ENCODE data around the gene DAW1.

Gene DAW1

GRCh38 chr2:227908266-227909054 lies 37.0 kb downstream of the DAW1 start:
- Histone ChIP-seq H3K27ac (no peak overlapping the region), H3K4me3 (ENCODE audit: low read depth in 1 of 2, low read length in 1 of 2) (no peak overlapping the region), H3K27me3 (no peaks in the 10 kb centered on the region), H3K36me3 (no peaks in the 10 kb centered on the region), H3K4me1 (ENCODE audit: control insufficient read depth in 1 of 2, insufficient read depth in 1 of 2, low read depth in 1 of 2, low read length in 1 of 2) (no peaks in the 10 kb centered on the region), H3K9me3 (no peaks in the 10 kb centered on the region)
- TF ChIP-seq CTCF (IDR thresholded peaks at IDR 0.05) = no peak

GRCh38 chr2:227914362-227914761 lies 42.9 kb downstream of the DAW1 start:
- Histone ChIP-seq H3K4me3 (ENCODE audit: low read depth in 1 of 2, low read length in 1 of 2) (no peak overlapping the region), H3K27me3 (no peaks in the 10 kb centered on the region), H3K36me3 (no peaks in the 10 kb centered on the region), H3K9me3 (no peaks in the 10 kb centered on the region), H3K27ac (no peak overlapping the region), H3K4me1 (ENCODE audit: control insufficient read depth in 1 of 2, insufficient read depth in 1 of 2, low read depth in 1 of 2, low read length in 1 of 2) (no peaks in the 10 kb centered on the region)
- no peak for TF ChIP-seq CTCF (IDR thresholded peaks at IDR 0.05)

GRCh38 chr2:227921648-227922047 lies 50.2 kb downstream of the DAW1 start:
- no peak for TF ChIP-seq CTCF (IDR thresholded peaks at IDR 0.05)
- Histone ChIP-seq H3K27ac (no peak overlapping the region), H3K9me3 (no peaks in the 10 kb centered on the region), H3K4me1 (ENCODE audit: control insufficient read depth in 1 of 2, insufficient read depth in 1 of 2, low read depth in 1 of 2, low read length in 1 of 2) (no peaks in the 10 kb centered on the region), H3K4me3 (ENCODE audit: low read depth in 1 of 2, low read length in 1 of 2) (no peak overlapping the region), H3K36me3 (no peaks in the 10 kb centered on the region), H3K27me3 (no peaks in the 10 kb centered on the region)

- no peak for TF ChIP-seq CTCF (IDR thresholded peaks at IDR 0.05)
- no peaks in the 10 kb centered on the region for H3K36me3 ChIP-seq
Measured at GRCh38 chr2:227932001-227932400, 60.6 kb downstream of the DAW1 start.

GRCh38 chr2:227932403-227932802 lies 61.0 kb downstream of the DAW1 start:
- Histone ChIP-seq H3K27me3 (no peaks in the 10 kb centered on the region), H3K36me3 (no peaks in the 10 kb centered on the region), H3K27ac (no peak overlapping the region), H3K4me1 (ENCODE audit: control insufficient read depth in 1 of 2, insufficient read depth in 1 of 2, low read depth in 1 of 2, low read length in 1 of 2) (no peaks in the 10 kb centered on the region), H3K9me3 (no peaks in the 10 kb centered on the region), H3K4me3 (ENCODE audit: low read depth in 1 of 2, low read length in 1 of 2) (no peak overlapping the region)
- TF ChIP-seq CTCF (IDR thresholded peaks at IDR 0.05) = no peak

More at GRCh38 chr2:227932001-227932400, 60.6 kb downstream of the DAW1 start:
- no peaks in the 10 kb centered on the region for H3K4me1 ChIP-seq (ENCODE audit: control insufficient read depth in 1 of 2, insufficient read depth in 1 of 2, low read depth in 1 of 2, low read length in 1 of 2)
- no peaks in the 10 kb centered on the region for H3K9me3 ChIP-seq
- no peak overlapping the region for H3K4me3 ChIP-seq (ENCODE audit: low read depth in 1 of 2, low read length in 1 of 2)
- H3K27ac ChIP-seq = no peak overlapping the region
- H3K27me3 ChIP-seq = no peaks in the 10 kb centered on the region

Measured in neutrophil (primary cell).